CD4-positive, alpha-beta T cell treated with Interleukin-17A for 4 hours (primary cell): Measurements from ENCODE around the gene GRID1.

Source experiments
- DNase-seq: peaks from one replicate; pipeline ENCODE4 v3.0.0-alpha.2; 2020; ENCODE audit warnings: mixed read lengths

The GRID1 gene

DNA sequence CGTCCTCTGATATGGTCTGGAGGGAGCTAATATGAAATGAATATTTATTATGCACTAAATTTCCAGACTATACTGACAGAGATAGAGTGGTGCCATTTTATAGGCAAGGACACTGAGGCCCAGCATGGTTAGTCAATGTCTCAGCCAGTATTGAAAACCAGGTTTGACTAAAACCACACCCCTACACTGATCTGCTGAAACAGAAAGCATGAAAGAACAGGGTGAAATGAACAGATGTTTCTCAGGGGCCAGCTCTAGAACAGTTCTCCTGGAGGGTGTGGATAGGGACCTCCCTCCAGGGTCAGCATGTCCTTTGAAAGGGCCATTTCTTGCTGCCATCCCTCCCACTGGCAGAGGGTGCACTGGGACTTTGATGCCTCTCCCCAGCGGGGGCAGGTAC, 700.5 kb downstream of the GRID1 start:
- DNase-seq = no peak

DNA sequence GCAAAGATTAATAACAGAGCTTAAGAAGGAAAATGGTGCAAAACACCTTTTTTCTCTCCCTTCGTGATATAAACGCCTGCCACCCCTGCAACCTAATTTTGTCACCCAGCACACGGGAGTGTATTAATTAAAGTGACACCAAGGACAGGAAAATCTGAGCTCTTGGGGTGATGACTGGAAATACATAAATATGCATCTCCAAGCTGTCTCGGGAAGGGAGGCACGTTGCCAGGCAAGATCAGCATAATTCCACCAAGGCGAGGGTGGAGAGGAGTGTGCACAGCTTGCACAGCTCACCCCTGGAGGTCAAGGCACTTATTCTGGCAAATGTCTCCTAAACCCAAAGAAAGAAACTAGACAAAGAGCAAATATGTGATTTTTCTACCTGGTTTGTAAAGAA, 700.9 kb downstream of the GRID1 start:
- no peak for DNase-seq

- no peak for DNase-seq
These were observed 701.5 kb downstream of the GRID1 start for GRCh38 chr10:85665078-85665477.

DNA sequence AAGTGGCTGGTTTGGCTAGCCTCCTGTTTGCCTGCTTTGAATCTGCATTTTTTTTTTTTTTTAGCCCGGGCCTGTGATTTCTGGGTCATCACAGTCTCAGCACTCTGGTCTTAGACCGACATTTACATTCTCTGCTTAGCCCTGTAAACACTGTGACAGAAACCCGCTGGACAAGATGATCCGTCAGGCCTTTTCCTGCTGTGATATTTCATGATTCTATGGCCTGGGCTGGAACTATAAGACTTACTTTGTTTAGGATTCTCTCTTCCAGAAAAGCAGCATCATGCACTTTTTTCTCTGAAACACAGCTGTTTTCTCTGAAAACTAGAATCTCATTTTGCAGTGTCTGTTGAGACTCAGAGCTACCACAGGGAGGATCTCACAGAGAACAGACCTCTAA, 705.5 kb downstream of the GRID1 start:
- DNase-seq = no peak

- DNase-seq = no peak
These were observed 707.3 kb downstream of the GRID1 start for GRCh38 chr10:85659331-85659730.

DNA sequence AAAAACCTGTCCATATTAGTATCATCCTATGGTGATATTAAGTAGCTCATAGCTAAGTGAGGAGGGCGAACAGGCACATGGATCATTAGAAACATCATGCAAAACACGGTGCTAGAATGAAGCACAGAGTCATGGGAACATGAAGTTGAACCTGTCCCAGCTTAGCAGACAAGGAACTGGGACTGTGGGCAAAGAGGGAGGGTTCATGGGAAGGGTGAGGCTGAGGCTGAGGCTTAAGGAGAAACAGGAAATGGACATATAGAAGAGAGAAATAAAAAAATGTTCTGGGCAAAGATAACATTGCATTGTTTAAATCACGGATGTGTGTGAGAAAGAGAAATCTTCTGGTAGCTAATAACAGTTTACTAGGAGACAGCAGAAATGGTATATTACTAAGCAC, 708.1 kb downstream of the GRID1 start:
- DNase-seq = no peak

- no peak for DNase-seq
These were observed 709.0 kb downstream of the GRID1 start for GRCh38 chr10:85657476-85658113.

DNA sequence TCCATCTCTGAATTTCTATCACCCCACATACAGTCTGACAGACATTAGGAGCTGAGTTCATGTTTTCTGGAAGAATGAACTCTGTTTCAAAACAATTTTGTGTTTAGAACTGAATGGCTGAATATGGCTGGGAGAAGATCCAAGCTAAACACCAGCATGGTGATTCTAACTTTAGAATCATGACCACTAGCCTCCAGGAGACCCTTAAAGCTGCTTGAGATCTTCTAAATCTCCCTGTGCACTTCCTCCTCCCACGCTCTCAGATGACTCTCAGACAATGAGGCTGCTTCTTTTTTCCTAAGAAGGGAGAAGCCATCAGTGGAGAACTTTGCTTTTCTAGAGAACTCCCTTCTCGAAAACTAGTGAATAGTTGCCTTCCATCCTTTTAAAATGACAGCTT, 711.2 kb downstream of the GRID1 start:
- DNase-seq = no peak

DNA sequence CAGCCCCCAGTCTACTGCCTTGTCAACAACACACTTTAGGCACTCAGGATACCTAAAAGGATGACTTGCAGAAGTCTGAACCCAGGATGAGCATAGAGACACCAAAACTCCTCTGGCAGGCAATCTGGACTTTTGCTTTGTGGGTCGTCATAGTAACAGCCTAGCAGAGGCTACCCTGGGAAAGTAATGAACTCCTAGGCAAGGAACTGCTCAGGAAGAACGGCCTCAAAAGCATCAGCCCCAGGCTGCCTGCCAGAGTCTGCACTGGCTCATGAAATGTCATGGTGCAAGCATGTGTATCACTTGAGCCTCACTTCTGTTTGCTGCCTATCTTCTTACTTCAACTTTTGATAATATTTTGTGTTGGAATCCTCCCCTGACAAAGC, 715.1 kb downstream of the GRID1 start:
- DNase-seq = no peak

DNA sequence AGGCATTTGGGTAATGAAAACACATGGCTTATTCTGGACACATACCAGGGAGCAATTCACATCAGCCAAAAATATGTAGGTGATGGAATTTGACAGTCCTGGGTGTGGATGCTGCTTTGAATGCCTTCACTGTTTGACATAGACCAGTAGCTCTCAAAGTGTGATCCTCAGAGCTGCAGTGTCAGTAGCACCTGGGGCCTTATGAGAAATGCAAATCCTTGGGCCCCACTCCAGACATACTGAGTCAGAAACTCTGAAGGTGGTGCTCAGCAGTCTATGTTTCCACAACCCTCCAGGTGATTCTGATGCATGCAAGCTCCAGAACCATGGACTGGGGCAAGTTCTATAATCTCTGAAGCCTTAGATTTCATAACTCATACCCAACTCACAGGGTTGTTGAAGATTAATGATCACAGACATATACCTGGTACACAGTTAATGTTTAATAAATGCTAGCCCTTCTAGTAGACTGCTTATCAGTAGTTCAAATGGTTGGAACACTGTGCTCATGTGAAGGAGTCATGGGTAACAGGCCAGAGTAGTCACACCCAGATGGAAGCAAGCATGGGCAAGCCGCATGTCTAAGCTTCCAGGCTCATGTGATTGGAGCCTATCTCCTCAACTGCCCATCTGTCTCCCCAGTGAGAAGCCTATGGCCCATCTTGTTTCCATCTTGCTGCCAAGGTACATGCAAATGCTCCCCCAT, 715.7 kb downstream of the GRID1 start:
- DNase-seq = no peak

- no peak for DNase-seq
These were observed 717.1 kb downstream of the GRID1 start for GRCh38 chr10:85649461-85649860.

- DNase-seq = no peak
These were observed 718.3 kb downstream of the GRID1 start for GRCh38 chr10:85648279-85648754.

DNA sequence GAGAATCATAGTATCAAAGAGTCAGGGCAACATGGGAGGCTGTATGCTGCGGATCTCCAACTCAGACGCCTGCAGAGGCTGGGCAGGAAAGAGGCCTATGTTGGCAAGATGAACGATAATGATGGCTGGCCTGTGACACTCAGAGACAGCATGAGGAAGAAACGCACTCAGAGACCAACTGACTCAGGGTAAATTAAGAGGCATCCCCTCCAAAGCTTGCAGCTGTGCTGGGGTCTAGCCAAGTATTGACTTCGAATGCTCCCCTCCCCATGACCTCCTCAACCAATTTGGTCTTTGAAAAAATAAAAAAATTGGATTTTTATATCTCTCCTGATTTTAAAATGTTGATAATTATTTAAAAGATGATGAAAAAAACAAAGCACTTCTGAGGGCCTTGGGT, 718.9 kb downstream of the GRID1 start:
- DNase-seq = no peak

DNA sequence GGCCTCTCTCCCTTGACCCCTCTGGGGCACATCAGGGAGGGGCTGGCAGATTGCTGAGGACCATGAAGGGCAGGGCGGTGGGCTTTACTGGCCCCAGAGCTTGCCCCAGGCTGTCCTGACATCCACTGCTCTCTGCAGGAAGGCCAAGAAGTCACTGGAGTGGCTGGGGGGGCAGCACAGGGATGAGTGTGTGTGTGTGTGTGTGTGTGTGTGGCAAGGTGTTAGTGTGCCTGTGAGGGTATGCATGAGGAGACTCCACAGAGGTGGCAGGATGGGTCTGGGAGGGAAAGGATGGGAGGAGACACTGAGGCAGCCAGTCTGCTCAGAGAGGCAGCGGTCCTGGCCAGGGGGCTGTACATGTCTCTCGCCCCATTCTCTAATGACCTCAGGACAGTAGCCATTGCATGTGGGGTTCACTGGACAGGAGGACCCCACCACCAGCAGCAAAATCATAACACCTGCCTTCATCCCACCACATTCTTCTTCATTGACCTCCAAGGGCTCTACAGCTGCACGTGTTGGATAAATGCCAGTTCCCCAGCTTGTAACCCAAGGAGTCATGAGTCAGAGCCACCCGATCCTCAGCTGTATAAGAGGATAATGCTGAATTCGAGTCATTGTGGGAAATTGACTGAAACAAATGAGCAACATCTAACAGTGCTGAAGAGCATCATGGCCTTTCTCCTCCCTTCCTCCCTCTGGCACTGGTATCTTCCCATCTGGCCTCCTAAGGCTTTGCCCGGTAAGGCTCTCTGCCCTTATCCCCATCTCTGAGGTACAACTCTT, 720.5 kb downstream of the GRID1 start:
- no peak for DNase-seq

GRCh38 chr10:85645053-85645452, 721.5 kb downstream of the GRID1 start:
- DNase-seq = no peak

DNA sequence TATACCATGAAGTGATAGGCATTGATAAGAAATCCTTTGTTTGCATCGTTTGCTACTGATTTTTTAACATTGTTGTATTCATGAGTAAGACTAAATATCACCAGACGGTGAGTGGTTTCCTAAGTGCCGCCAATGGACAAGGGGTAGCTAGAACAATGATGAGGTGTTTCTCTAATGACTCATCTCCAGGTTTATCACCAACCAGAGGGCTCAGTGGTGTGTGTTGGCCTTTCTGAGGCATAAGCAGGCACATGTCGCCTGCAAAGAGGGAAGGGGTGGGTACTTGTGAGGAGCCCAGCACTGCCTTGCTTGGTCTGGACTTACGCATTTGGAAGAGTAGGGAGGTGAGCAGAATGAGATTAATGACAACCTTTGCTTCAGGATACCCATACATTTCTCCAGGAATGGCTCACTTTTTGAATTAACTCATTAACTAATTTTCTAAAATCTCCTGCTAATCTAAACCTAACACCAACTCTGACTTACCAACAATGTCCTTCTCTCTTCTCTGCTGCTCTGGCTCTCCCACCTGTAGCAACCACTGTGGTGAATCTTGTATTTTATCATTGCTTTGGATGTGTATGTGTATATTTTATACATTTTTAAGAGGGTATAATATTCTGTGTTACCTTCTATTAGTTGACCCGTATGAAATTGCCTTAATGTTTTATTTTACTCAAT, 722.6 kb downstream of the GRID1 start:
- no peak for DNase-seq

- DNase-seq = no peak
These were observed 723.3 kb downstream of the GRID1 start for GRCh38 chr10:85643171-85643844.

DNA sequence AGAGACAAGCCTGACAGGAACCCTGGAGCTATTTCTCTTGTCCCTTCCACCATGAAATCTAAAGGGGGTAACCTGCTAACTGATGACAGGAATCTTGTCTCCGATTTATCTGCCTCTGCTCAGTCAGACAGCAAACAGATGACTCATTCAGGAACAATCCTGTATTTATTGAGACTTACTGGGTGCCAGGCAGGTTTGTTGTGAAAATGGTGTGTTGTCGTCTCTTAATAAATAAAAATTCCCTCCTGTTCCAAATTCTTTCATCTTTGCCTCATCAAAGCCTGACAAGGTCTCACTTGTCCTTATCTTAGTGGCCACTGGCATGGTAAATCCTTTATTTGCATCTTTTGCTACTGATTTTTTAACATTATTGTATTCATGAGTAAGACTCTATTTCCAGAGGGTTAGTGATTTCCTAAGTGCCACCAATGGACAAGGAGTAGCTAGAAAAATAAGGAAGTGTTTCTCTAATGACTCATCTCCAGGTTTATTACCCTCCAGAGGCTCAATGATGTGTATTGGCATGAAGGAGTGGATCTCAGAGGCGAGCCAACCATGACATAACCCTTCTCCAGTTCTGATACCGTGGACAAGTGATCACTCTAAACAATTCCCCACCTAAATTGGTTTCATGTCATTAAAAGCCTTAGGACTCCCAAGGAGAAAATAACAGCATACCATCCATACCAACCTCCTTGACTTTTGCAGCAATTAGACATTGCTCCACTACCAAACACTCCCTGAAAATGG, 724.0 kb downstream of the GRID1 start:
- DNase-seq = no peak

DNA sequence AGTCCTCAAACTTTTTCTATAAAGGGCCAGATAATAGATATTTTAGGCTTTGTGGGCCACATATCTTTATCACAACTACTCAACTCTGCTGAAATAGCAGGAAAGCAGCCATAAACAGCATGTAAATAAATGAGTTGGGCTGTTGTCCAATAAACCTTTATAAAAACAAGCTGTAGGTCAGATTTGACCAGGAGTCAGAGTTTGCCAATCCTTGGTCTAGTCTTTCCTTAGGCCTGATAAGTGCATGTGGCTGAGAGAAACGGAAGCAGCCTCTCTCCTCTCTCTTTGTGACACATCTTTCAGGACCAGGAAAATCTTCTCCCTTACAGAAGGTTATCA, 724.5 kb downstream of the GRID1 start:
- DNase-seq = no peak

DNA sequence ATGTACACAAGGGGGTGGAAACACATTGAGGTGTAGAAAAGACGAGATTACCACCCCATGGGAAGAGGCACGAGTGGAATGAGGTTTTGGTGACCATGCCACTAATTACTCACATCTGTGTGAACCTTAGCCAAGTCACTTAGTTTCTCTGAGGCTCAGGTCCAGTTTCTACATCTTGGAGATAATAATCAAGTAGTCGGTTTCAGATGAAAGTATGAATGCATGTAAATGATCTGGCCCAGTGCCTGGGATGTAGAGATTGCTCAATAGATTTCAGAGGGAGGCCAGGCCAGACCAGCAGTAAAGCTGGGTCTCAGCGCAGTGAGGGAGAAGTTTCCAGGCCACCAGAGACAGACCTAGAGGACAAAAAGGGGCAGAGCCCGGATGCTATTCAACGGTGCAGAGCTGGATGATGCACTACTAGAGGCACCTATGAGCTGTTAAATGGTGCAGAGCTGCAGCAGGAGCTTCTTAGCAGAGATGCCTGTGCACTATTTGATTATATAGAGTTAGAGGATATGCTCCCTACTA, 725.1 kb downstream of the GRID1 start:
- DNase-seq = no peak

DNA sequence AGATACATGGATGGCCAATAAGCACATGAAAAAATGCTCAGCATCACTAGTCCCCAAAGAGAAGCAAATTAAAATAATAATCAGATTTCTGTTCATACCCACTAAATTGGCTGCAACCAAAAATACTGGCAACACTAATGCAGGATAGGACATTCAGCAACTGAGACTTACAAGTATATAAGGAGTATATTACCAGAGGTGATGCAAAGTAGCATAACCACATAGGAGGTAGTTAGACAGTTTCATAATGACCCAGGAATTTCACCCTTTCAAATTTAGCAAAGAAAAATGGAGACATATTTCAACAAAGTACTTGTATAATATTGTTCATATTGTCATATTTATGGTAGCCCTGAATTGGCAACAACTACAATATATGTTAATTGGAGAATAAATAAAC, 727.8 kb downstream of the GRID1 start:
- no peak for DNase-seq

DNA sequence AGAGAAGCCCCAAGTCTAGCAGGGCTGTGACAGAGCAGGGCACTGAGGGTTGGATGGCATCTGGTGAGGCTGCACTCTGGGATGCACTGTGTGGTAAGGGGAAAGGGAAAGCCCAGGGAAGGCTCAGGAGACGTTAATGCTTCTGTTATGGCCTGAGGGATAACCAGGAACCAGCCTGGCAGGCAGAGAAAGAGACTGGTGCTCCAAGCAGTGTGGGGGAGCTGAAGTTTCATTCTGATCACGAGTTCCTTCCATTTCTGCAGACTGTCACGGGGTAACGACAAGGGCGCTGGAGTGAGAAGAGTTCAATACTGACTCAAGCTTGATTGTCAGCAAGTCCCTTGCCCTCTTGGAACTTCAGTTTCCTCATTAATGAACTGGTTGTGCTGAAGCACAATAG, 730.9 kb downstream of the GRID1 start:
- no peak for DNase-seq
